Measurements from ENCODE around the gene CSHL1. TPM values are rescaled to one million over a fixed set of nuclear protein-coding genes. Genes with fewer than 3 reads are reported as not detected.
"Not testable (repeated sequence)": the region's sequence is repeated elsewhere in the genome, so short reads cannot be mapped to it uniquely, and the experiment has no call there.

Gene CSHL1
- total RNA-seq, 2 donors from 2014 or later: not detected

GRCh38 chr17:63892316-63893037, 18.6 kb downstream of the CSHL1 start:
- not testable (repeated sequence) for H3K9me3 ChIP-seq (ENCODE audit: control insufficient read depth, low read length); H3K9me3 Mint-ChIP-seq; H3K27ac Mint-ChIP-seq; H3K9ac ChIP-seq (ENCODE audit: extremely low read depth, low read length, poor library complexity, severe bottlenecking); H3K4me3 ChIP-seq (ENCODE audit: low read length); H3K4me1 Mint-ChIP-seq; H3K4me3 Mint-ChIP-seq; H3K27ac ChIP-seq (ENCODE audit: low read depth, low read length); H3K36me3 Mint-ChIP-seq (ENCODE audit: low read depth); H3K36me3 ChIP-seq (ENCODE audit: control insufficient read depth, insufficient read depth, low read length); H3K27me3 ChIP-seq (ENCODE audit: control insufficient read depth, insufficient read depth, low read length, poor library complexity, severe bottlenecking); H3K4me1 ChIP-seq (ENCODE audit: control insufficient read depth, insufficient read depth, low read length); H3K27me3 Mint-ChIP-seq (ENCODE audit: insufficient read depth)
- peak; percentile 75 for DNase-seq
- 77 to 87% methylated on average over 5 to 7 of the region's 11 CpGs for WGBS, 2 experiments (ENCODE audit: insufficient coverage in 1 of 2, insufficient read length in 1 of 2)
- TF ChIP-seq, protein P1, sequence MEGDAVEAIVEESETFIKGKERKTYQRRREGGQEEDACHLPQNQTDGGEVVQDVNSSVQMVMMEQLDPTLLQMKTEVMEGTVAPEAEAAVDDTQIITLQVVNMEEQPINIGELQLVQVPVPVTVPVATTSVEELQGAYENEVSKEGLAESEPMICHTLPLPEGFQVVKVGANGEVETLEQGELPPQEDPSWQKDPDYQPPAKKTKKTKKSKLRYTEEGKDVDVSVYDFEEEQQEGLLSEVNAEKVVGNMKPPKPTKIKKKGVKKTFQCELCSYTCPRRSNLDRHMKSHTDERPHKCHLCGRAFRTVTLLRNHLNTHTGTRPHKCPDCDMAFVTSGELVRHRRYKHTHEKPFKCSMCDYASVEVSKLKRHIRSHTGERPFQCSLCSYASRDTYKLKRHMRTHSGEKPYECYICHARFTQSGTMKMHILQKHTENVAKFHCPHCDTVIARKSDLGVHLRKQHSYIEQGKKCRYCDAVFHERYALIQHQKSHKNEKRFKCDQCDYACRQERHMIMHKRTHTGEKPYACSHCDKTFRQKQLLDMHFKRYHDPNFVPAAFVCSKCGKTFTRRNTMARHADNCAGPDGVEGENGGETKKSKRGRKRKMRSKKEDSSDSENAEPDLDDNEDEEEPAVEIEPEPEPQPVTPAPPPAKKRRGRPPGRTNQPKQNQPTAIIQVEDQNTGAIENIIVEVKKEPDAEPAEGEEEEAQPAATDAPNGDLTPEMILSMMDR (conservative IDR thresholded peaks at IDR 0.05): peak; percentile 77

GRCh38 chr17:63889026-63889848, 21.8 kb downstream of the CSHL1 start:
- not testable (repeated sequence) for H3K4me3 ChIP-seq (ENCODE audit: low read length); H3K9me3 ChIP-seq (ENCODE audit: control insufficient read depth, low read length); H3K9me3 Mint-ChIP-seq; H3K4me1 ChIP-seq (ENCODE audit: control insufficient read depth, insufficient read depth, low read length); H3K27me3 ChIP-seq (ENCODE audit: control insufficient read depth, insufficient read depth, low read length, poor library complexity, severe bottlenecking); H3K4me1 Mint-ChIP-seq; H3K27ac ChIP-seq (ENCODE audit: low read depth, low read length); H3K27ac Mint-ChIP-seq; H3K36me3 ChIP-seq (ENCODE audit: control insufficient read depth, insufficient read depth, low read length); H3K9ac ChIP-seq (ENCODE audit: extremely low read depth, low read length, poor library complexity, severe bottlenecking); H3K4me3 Mint-ChIP-seq; H3K27me3 Mint-ChIP-seq (ENCODE audit: insufficient read depth); H3K36me3 Mint-ChIP-seq (ENCODE audit: low read depth)
- peak; percentile 89 for DNase-seq
- TF ChIP-seq, protein P1 (conservative IDR thresholded peaks at IDR 0.05): peak; percentile 69
- WGBS, 2 experiments (ENCODE audit: insufficient coverage in 1 of 2, insufficient read length in 1 of 2): 66 to 76% methylated on average over 8 to 13 of the region's 13 CpGs

DNA sequence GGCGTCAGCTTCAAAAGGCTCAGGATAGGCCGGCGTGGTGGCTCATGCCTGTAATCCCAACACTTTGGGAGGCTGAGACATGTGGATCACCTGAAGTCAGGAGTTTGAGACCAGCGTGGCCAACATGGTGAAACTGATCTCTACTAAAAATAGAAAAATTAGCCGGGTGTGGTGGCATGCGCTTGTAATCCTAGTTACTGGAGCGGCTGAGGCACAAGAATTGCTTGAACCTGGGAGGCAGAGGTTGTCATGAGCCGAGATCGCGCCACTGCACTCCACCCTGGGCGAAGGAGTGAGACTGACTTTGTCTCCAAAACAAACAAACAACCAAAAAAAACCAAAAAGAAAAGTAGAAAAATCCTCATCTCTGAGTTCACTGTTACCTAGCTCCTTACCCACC, 25.9 kb downstream of the CSHL1 start:
- H3K4me1 ChIP-seq (ENCODE audit: control insufficient read depth, insufficient read depth, low read length); H3K27ac Mint-ChIP-seq; H3K9me3 Mint-ChIP-seq; H3K36me3 Mint-ChIP-seq (ENCODE audit: low read depth); H3K36me3 ChIP-seq (ENCODE audit: control insufficient read depth, insufficient read depth, low read length); H3K4me3 ChIP-seq (ENCODE audit: low read length); H3K4me3 Mint-ChIP-seq; DNase-seq; H3K27ac ChIP-seq (ENCODE audit: low read depth, low read length); H3K9ac ChIP-seq (ENCODE audit: extremely low read depth, low read length, poor library complexity, severe bottlenecking); H3K9me3 ChIP-seq (ENCODE audit: control insufficient read depth, low read length); H3K27me3 Mint-ChIP-seq (ENCODE audit: insufficient read depth); H3K27me3 ChIP-seq (ENCODE audit: control insufficient read depth, insufficient read depth, low read length, poor library complexity, severe bottlenecking): not testable (repeated sequence)
- 90 to 92% methylated on average over 4 to 8 of the region's 11 CpGs for WGBS, 2 experiments (ENCODE audit: insufficient coverage in 1 of 2, insufficient read length in 1 of 2)
- peaks cover 10% of the 10 kb centered on the region for H3K4me1 Mint-ChIP-seq

DNA sequence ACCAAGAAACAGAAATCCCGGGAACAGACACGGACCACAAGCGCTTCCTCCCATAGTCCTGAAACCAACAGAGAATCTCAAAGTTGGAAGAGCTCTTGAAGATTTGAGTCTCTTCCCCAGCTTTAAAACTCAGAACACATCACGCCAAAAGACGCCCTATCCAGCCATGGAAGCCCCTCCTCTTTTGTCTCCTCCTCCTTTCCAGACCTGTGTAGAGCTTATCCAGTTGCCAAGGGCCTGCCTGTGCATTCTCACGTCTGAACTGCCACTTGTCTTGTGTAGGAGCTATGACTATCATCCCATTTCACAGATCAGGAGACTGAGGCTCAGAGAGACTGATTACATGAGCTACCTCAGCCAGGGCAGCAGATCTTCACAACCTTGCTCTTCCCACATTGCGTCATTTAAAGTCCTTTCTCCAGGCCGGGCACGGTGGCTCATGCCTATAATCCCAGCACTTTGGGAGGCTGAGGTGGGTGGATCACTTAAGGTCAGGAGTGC, 28.4 kb downstream of the CSHL1 start:
- not testable (repeated sequence) for H3K4me3 ChIP-seq (ENCODE audit: low read length); H3K4me3 Mint-ChIP-seq; H3K9me3 ChIP-seq (ENCODE audit: control insufficient read depth, low read length); H3K36me3 Mint-ChIP-seq (ENCODE audit: low read depth); DNase-seq; H3K9ac ChIP-seq (ENCODE audit: extremely low read depth, low read length, poor library complexity, severe bottlenecking); H3K27ac Mint-ChIP-seq; H3K27me3 ChIP-seq (ENCODE audit: control insufficient read depth, insufficient read depth, low read length, poor library complexity, severe bottlenecking); H3K9me3 Mint-ChIP-seq; H3K36me3 ChIP-seq (ENCODE audit: control insufficient read depth, insufficient read depth, low read length); H3K27ac ChIP-seq (ENCODE audit: low read depth, low read length); H3K4me1 ChIP-seq (ENCODE audit: control insufficient read depth, insufficient read depth, low read length); H3K27me3 Mint-ChIP-seq (ENCODE audit: insufficient read depth)
- peaks cover 10% of the 10 kb centered on the region for H3K4me1 Mint-ChIP-seq
- WGBS, 2 experiments (ENCODE audit: insufficient coverage in 1 of 2, insufficient read length in 1 of 2): 83 to 91% methylated on average over 3 to 8 of the region's 9 CpGs

All from endodermal cell (in vitro differentiated cells).